Choroid plexus epithelial cell (primary cell): ENCODE data around the gene ADPRH.

Experiments
- DNase-seq: peaks from one replicate; pipeline ENCODE4 v3.0.0-alpha.2; 2010; ENCODE audit warnings: low read depth
- H3K4me3 ChIP-seq: 2 replicates; pipeline ENCODE4 v1.5.1; 2011; ENCODE audit warnings: low read depth, mild to moderate bottlenecking, control low read depth, low read length, moderate library complexity
- CTCF ChIP-seq: conservative IDR thresholded peaks from 2 replicates; pipeline ENCODE4 v1.5.1; 2011; ENCODE audit warnings: low read depth, mild to moderate bottlenecking, control low read depth, inconsistent platforms, low read length, moderate library complexity

The ADPRH gene

GRCh38 chr3:119632829-119633228 lies 53.5 kb downstream of the ADPRH start:
- no peak for DNase-seq
- H3K4me3 ChIP-seq, result no peak overlapping the region
- TF ChIP-seq CTCF, result no peak

- no peak overlapping the region for H3K4me3 ChIP-seq
- no peak for DNase-seq
- peak; percentile 8 for TF ChIP-seq CTCF
These were observed 56.4 kb downstream of the ADPRH start for GRCh38 chr3:119635719-119636118.

GRCh38 chr3:119636249-119636648 lies 57.0 kb downstream of the ADPRH start:
- no peak overlapping the region for H3K4me3 ChIP-seq
- peak; percentile 62 for DNase-seq
- TF ChIP-seq CTCF, result no peak

GRCh38 chr3:119636891-119637611 lies 57.8 kb downstream of the ADPRH start:
- DNase-seq, result no peak
- TF ChIP-seq CTCF, result no peak
- no peak overlapping the region for H3K4me3 ChIP-seq

- DNase-seq, result peak; percentile 80
- TF ChIP-seq CTCF, result no peak
- H3K4me3 ChIP-seq, result no peak overlapping the region
These were observed 58.6 kb downstream of the ADPRH start for GRCh38 chr3:119637679-119638477.
